ENCODE data around the gene SNAPC3.
A peak's percentile ranks its signal among the peaks of the same experiment; 100 is the strongest.

SNAPC3 gene

GRCh38 chr9:15498246-15498995 is 75.7 kb downstream of the SNAPC3 start:
- DNase-seq: no peak

GRCh38 chr9:15499139-15499538 is 76.5 kb downstream of the SNAPC3 start:
- no peak for DNase-seq

GRCh38 chr9:15501179-15501578 is 78.5 kb downstream of the SNAPC3 start:
- DNase-seq: no peak

GRCh38 chr9:15501803-15502202 is 79.1 kb downstream of the SNAPC3 start:
- DNase-seq: no peak

GRCh38 chr9:15505921-15506320 is 83.2 kb downstream of the SNAPC3 start:
- DNase-seq: no peak

GRCh38 chr9:15509931-15510788 is 87.5 kb downstream of the SNAPC3 start:
- no peak for DNase-seq

GRCh38 chr9:15510789-15511575 is 88.3 kb downstream of the SNAPC3 start, which contains the start of gene PSIP1:
Gene PSIP1, minus strand, starts transcription at chr9:15510970. Its CDS starts 782 bp downstream, at chr9:15510188.
- DNase-seq: peak; percentile 57

Measured in NCI-H187 treated with DMSO at 0.1 percent for 48 hours (cell line).